Right atrium auricular region (tissue), 2 donors: Measurements from ENCODE around the gene ETV7. TPM values are rescaled to one million over a fixed set of nuclear protein-coding genes. Genes with fewer than 3 reads are reported as not detected.

Experiments used
- DNase-seq: peaks from one replicate; pipeline ENCODE4 v3.0.0-alpha.2; 2019; ENCODE audit warnings: low spot score
- H3K27ac ChIP-seq, 2 donors: fragments of 200-600 bp; sonication (generic); 1 replicate in 1 of 2; 2 replicates in 1 of 2; pipeline ENCODE4 v1.5.1; 2016 to 2019
- H3K27me3 ChIP-seq, 2 donors: fragments of 200-600 bp; sonication (generic); one replicate each; pipeline versions ENCODE4 v1.5.1 to v1.6.0; 2017 to 2019
- H3K36me3 ChIP-seq: fragments of 200-600 bp; sonication (generic); one replicate; pipeline ENCODE4 v1.5.1; 2016
- H3K4me1 ChIP-seq, 2 donors: fragments of 200-600 bp; sonication (generic); one replicate each; pipeline versions ENCODE4 v1.5.1 to v1.6.0; 2017 to 2019
- H3K4me3 ChIP-seq, 2 donors: fragments of 200-600 bp; sonication (generic); 1 replicate in 1 of 2; 2 replicates in 1 of 2; pipeline ENCODE4 v1.5.1; 2017 to 2019; ENCODE audit warnings: mild to moderate bottlenecking in 1 of 2, moderate library complexity in 1 of 2
- H3K9me3 ChIP-seq, 2 donors: fragments of 200-600 bp; sonication (generic); one replicate each; pipeline ENCODE4 v1.5.1; 2019
- total RNA-seq, 2 donors: library from RNA; depleted of rRNA; stranded (reverse); fragments of >200 nt; gene quantifications; one replicate each; pipeline ENCODE4 v1.1.0, GENCODE V29; 2016
- TF ChIP-seq, protein P1 (sequence below), 2 donors: fragments of 200-600 bp; sonication (generic); IDR thresholded peaks; one replicate each; pipeline ENCODE4 v1.5.1; 2019; ENCODE audit warnings: antibody characterized with exemption in 2 of 2

ETV7 gene
- total RNA-seq, 2 donors from 2014 or later: 0.33 to 0.43 TPM

DNA sequence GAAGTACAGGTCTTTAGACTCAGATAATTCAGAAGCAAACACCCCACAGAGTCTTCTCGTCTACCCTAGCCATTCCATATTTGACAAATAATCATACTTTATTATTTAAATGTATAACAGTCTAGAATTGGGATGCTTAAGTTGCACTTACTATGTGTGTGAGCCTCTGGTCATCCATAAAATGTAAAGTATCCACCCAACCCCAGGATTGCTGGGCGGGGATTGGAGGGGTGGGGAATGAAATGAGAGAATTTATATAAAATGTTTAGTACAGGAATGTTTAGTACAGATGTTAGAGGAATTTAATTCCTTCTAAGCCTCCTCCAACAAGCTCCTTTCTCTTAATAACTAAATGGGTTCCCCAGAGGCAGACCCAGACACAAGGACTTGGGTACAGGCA lies 67.6 kb downstream of the ETV7 start:
- TF ChIP-seq, protein P1, sequence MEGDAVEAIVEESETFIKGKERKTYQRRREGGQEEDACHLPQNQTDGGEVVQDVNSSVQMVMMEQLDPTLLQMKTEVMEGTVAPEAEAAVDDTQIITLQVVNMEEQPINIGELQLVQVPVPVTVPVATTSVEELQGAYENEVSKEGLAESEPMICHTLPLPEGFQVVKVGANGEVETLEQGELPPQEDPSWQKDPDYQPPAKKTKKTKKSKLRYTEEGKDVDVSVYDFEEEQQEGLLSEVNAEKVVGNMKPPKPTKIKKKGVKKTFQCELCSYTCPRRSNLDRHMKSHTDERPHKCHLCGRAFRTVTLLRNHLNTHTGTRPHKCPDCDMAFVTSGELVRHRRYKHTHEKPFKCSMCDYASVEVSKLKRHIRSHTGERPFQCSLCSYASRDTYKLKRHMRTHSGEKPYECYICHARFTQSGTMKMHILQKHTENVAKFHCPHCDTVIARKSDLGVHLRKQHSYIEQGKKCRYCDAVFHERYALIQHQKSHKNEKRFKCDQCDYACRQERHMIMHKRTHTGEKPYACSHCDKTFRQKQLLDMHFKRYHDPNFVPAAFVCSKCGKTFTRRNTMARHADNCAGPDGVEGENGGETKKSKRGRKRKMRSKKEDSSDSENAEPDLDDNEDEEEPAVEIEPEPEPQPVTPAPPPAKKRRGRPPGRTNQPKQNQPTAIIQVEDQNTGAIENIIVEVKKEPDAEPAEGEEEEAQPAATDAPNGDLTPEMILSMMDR (IDR thresholded peaks at IDR 0.05): no peak
- no peak overlapping the region for H3K4me3 ChIP-seq

DNA sequence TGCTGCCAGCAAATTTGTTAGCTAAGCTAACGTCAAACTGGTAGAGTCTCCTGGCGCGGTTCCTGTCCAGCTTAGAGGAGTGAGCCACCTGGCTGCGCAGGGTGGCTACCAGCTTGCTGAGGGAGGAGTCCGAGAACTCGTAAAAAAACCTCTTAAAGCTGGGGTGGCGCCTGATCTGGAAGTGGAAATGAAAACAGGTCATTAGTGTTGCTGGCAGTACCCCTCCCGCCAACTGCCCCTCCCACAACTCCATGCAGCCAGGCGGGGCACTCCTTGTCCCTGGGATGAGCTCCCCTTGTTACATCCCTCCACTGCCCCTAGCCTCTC lies 68.1 kb downstream of the ETV7 start:
- Histone ChIP-seq H3K4me3 (no peak overlapping the region), H3K27ac (no peak overlapping the region)
- TF ChIP-seq, protein P1 (IDR thresholded peaks at IDR 0.05): no peak

More for the DNA sequence above, 67.6 kb downstream of the ETV7 start:
- no peak for DNase-seq
- Histone ChIP-seq H3K27ac (no peak overlapping the region), H3K27me3 (no peaks in the 10 kb centered on the region), H3K4me1 (no peaks in the 10 kb centered on the region), H3K36me3 (no peaks in the 10 kb centered on the region), H3K9me3 (no peaks in the 10 kb centered on the region)

DNA sequence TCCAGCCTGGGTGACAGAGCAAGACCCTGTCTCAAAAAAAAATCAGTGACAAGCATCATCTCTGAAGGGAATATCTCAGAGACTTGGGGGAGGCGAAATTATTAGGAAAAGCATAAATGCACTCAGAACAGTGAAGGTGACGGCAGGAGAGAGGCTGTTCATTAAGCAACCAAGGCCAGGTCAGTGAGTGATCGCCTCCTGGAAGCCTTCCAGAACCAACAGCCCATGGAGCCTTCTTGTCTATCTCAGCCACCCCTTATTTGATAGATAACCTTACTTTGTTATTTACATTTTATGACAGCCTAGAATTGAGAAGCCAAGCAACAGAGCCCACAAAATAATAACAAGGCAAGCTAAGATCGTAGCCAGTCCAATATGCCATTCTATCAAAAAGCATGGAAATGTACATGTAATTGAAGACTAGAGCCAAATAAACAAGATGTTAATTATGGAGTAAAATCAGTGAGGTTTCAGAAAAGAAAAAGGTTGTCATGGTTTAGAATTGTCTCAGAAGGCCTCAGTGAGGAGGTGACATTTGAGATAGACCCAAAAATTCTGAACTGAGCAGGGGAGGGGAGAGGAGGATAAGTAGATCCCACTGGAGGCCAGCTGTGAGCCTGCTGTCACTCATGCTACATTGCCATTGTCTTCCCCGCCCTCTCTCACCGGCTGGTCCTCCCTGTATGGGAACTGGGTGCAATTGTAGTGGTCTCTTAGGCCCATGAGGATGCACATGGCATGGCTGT lies 68.6 kb downstream of the ETV7 start:
- TF ChIP-seq, protein P1 (IDR thresholded peaks at IDR 0.05): no peak
- no peak overlapping the region for H3K27ac ChIP-seq
- DNase-seq: no peak
- no peak overlapping the region for H3K4me3 ChIP-seq
- no peaks in the 10 kb centered on the region for H3K9me3 ChIP-seq
- H3K27me3 ChIP-seq: no peaks in the 10 kb centered on the region
- no peaks in the 10 kb centered on the region for H3K4me1 ChIP-seq
- no peaks in the 10 kb centered on the region for H3K36me3 ChIP-seq

More for the DNA sequence above, 68.1 kb downstream of the ETV7 start:
- Histone ChIP-seq H3K36me3 (no peaks in the 10 kb centered on the region), H3K9me3 (no peaks in the 10 kb centered on the region), H3K27me3 (no peaks in the 10 kb centered on the region), H3K4me1 (no peaks in the 10 kb centered on the region)
- DNase-seq: no peak

DNA sequence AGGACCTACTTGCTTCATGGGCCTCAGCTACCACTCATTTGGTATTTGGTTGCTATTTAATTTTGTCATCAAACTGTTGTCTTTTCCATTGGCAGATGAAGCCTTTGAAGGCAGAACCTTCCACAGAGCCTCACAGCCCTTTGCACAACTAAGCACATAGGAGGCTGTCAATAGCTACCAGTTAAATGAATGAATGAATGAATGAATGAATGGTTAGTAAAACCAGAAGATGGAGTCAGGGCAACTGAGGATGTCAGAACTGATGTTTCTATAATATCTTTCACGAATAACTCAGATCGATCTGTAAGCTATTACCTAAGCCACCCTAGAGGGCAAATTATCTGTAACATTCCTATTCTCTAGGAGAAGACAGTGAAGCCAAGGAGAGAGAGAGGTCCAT lies 69.8 kb downstream of the ETV7 start:
- H3K27me3 ChIP-seq: no peaks in the 10 kb centered on the region
- no peaks in the 10 kb centered on the region for H3K36me3 ChIP-seq

More for the DNA sequence above, 69.8 kb downstream of the ETV7 start:
- DNase-seq: no peak
- H3K27ac ChIP-seq: no peak overlapping the region
- no peaks in the 10 kb centered on the region for H3K9me3 ChIP-seq
- H3K4me1 ChIP-seq: no peaks in the 10 kb centered on the region
- TF ChIP-seq, protein P1 (IDR thresholded peaks at IDR 0.05): no peak
- no peak overlapping the region for H3K4me3 ChIP-seq

Other genes with a start within 250 kb of the ETV7 start
- 10 to 100 TPM; 17.5 to 23.4 TPM for gene BRPF3, start 190.9 kb downstream of the ETV7 start, total RNA-seq
- gene PNPLA1, start 117.6 kb downstream of the ETV7 start, total RNA-seq: under 1 TPM in 1 of 2 donors, not detected in 1; 0.20 TPM
- gene BNIP5, start 50.8 kb downstream of the ETV7 start, total RNA-seq: not detected
- under 1 TPM in 1 of 2 donors, not detected in 1; 0.24 TPM for gene PXT1, start 55.2 kb upstream of the ETV7 start, total RNA-seq
- 10 to 100 TPM; 26.3 to 34.5 TPM for gene KCTD20, start 55.3 kb upstream of the ETV7 start, total RNA-seq
- 10 to 100 TPM; 16.1 to 17.6 TPM for gene STK38, start 159.8 kb upstream of the ETV7 start, total RNA-seq
- gene SRSF3, start 206.7 kb upstream of the ETV7 start, total RNA-seq: 10 to 100 TPM; 51.4 to 97.2 TPM